ENCODE data around the gene OLFM4. TPM values are rescaled to one million over a fixed set of nuclear protein-coding genes. Genes with fewer than 3 reads are reported as not detected.

OLFM4 gene
- total and polyA plus RNA-seq, 2 of the 8 experiments (the other 6 are each of a cell fraction or from before 2014, with no cell fraction given), result not detected

GRCh38 chr13:53068585-53069520 lies 40.2 kb downstream of the OLFM4 start:
- H3K27me3 ChIP-seq (replicated peaks in 1 of 4; ENCODE audit: control insufficient read depth in 3 of 4, extremely low read depth in 1 of 4, insufficient read depth in 3 of 4, low read length in 3 of 4), result no peaks in the 10 kb centered on the region
- no peak overlapping the region for H3K27ac ChIP-seq (ENCODE audit: low read depth, low read length)
- no peaks in the 10 kb centered on the region for H3K79me2 ChIP-seq (ENCODE audit: control insufficient read depth in 1 of 2, insufficient read depth in 2 of 2, low read length in 2 of 2)
- no peak overlapping the region for H2BK120ac ChIP-seq (replicated peaks; ENCODE audit: low read depth, low read length)
- H4K8ac ChIP-seq (ENCODE audit: extremely low read depth, insufficient read depth, low read length), result no peak overlapping the region
- no peaks in the 10 kb centered on the region for H3K36me3 ChIP-seq (ENCODE audit: control insufficient read depth in 2 of 4, insufficient read depth in 4 of 4, low read length in 3 of 4)
- H3K9ac ChIP-seq (replicated peaks in 1 of 4; ENCODE audit: extremely low read depth in 1 of 4, low read depth in 3 of 4, low read length in 3 of 4), result no peak overlapping the region
- no peaks in the 10 kb centered on the region for H4K20me1 ChIP-seq (replicated peaks in 1 of 2; ENCODE audit: control insufficient read depth in 1 of 2, insufficient read depth in 2 of 2, low read length in 2 of 2)
- no peak for TF ChIP-seq HDAC6 (IDR thresholded peaks at IDR 0.05; ENCODE audit: low read depth, low read length)
- peak in 1 of 2 experiments; percentile 18; a peak in 3 of 4 replicates for TF ChIP-seq RAD21 (IDR thresholded peaks at IDR 0.05 in 1 of 2, conservative IDR thresholded peaks at IDR 0.05 in 1 of 2; ENCODE audit: low read depth in 2 of 2, low read length in 2 of 2)
- TF ChIP-seq TBP (IDR thresholded peaks at IDR 0.05; ENCODE audit: low read depth, low read length), result no peak
- ChIA-PET CTCF (ENCODE audit: partially characterized antibody) (interaction anchor here (0.5 to 2.1 kb wide), 14 partner anchors 10 to 1095 kb away, joined by 3 to 12 read pairs (median 3); no protein-coding TSS in a partner anchor), POLR2A (ENCODE audit: partially characterized antibody) (interaction anchor here (0.6 to 1.3 kb wide), 2 partner anchors 11 to 404 kb away, joined by 3 to 4 read pairs; no protein-coding TSS in a partner anchor)
- H4K91ac ChIP-seq (replicated peaks; ENCODE audit: insufficient read length, low read length), result no peak overlapping the region
- no peak for FAIRE-seq
- peak overlapping the region; percentile 26; the same call in 1 of the 2 replicates for H2AFZ ChIP-seq (ENCODE audit: low read length)
- H3K4ac ChIP-seq (replicated peaks; ENCODE audit: insufficient read length, low read depth, low read length), result no peak overlapping the region
- no peak overlapping the region for H3K4me2 ChIP-seq (ENCODE audit: insufficient read depth in 1 of 2, low read depth in 2 of 2, low read length in 2 of 2)
- no peak overlapping the region for H2BK5ac ChIP-seq (ENCODE audit: low read depth, low read length)
- H3K56ac ChIP-seq (replicated peaks; ENCODE audit: insufficient read length, low read depth, low read length), result no peak overlapping the region
- no peak overlapping the region for H3K18ac ChIP-seq (ENCODE audit: extremely low read depth, low read length)
- no peak overlapping the region for H3K14ac ChIP-seq (ENCODE audit: insufficient read length)
- no peaks in the 10 kb centered on the region; the same call in 1 of the 2 replicates for H3K23me2 ChIP-seq (ENCODE audit: low read depth, low read length)
- no peak overlapping the region for H2BK12ac ChIP-seq (ENCODE audit: low read depth, low read length)
- H3K79me1 ChIP-seq (ENCODE audit: low read depth, low read length), result no peaks in the 10 kb centered on the region
- no peak overlapping the region for H3K23ac ChIP-seq (ENCODE audit: insufficient read length)
- H3K9me3 ChIP-seq (ENCODE audit: insufficient read depth in 2 of 2, low read depth in 1 of 2, low read length in 1 of 2), result no peaks in the 10 kb centered on the region
- H2BK15ac ChIP-seq (ENCODE audit: low read length), result no peak overlapping the region
- 86% methylated on average over 8 of the region's 8 CpGs; no CpG with 5 or more reads in 1 of the 2 experiments for WGBS, 2 experiments (ENCODE audit: extremely low coverage in 1 of 2, insufficient coverage in 1 of 2, insufficient read length in 1 of 2, insufficient replicate concordance in 2 of 2, low coverage in 1 of 2, low lambda C conversion rate in 2 of 2, missing lambda C conversion rate in 1 of 2)
- H3K4me1 ChIP-seq (replicated peaks in 1 of 4; ENCODE audit: control insufficient read depth in 3 of 4, insufficient read depth in 4 of 4, low read length in 3 of 4), result no peaks in the 10 kb centered on the region
- no peak overlapping the region for H4K5ac ChIP-seq (ENCODE audit: insufficient read length, low read depth, low read length)
- no peak overlapping the region for H2BK20ac ChIP-seq (ENCODE audit: low read length)
- no peak overlapping the region for H3K4me3 ChIP-seq (ENCODE audit: extremely low read depth in 1 of 4, insufficient read depth in 2 of 4, low read depth in 3 of 4, low read length in 4 of 4)
- no peak for DNase-seq (ENCODE audit: low read depth in 1 of 2, low spot score in 2 of 2)
- no peak overlapping the region for H2AK5ac ChIP-seq (ENCODE audit: low read depth, low read length)
